Fibroblast of lung (primary cell): Measurements from ENCODE around the gene PLEKHM2.

ENCODE experiments used
- CTCF ChIP-seq, 2 donors: IDR thresholded peaks in 1 of 2; conservative IDR thresholded peaks in 1 of 2; 1 replicate in 1 of 2; 2 replicates in 1 of 2; pipeline ENCODE4 v1.5.1; 2011 to 2012; ENCODE audit warnings: low read length in 2 of 2, control low read depth in 1 of 2, inconsistent platforms in 1 of 2, low read depth in 1 of 2, mild to moderate bottlenecking in 1 of 2
- EZH2 ChIP-seq: IDR thresholded peaks from 2 replicates; pipeline ENCODE4 v1.5.1; 2012; ENCODE audit warnings: low read length, control low read depth, mild to moderate bottlenecking; ENCODE audit errors: missing control alignments

DNA sequence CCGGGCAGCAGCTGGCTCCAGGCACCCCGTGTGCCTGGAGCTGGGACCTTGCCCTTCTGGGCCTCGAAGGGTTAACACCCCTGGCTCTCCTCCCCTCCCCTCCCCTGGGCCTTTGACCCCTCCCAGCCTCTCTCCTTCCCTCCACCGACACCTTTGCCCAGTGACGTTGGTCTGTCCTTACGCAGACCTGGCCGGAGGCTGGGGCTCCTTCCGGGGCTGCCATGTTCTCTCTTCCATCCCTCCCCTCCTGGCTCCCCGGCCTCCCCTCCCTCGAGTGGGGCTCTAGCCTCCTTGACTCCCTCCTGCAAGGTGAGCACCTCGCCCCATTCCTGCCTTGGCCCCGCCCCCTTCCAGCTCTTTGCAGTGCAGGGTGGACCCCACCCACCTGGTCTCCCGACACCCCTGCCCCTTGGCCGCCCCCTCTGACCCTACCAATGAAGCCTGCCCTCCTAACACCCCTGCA, 58.2 kb downstream of the PLEKHM2 start, which contains the start of gene TMEM82:
- TF ChIP-seq CTCF (conservative IDR thresholded peaks at IDR 0.05 in 1 of 2, IDR thresholded peaks at IDR 0.05 in 1 of 2; ENCODE audit: low read depth in 1 of 2, low read length in 2 of 2) (no peak), EZH2 (no peak)
